Stimulated activated CD8-positive, alpha-beta memory T cell treated with anti-CD3 and anti-CD28 coated beads, Interleukin-4, amount 100 ng/mL, for 24 hours (primary cell): ENCODE measurements around the gene GPATCH2.
"Not testable (repeated sequence)": the region's sequence is repeated elsewhere in the genome, so short reads cannot be mapped to it uniquely, and the experiment has no call there.

ENCODE experiments used
- DNase-seq: peaks from one replicate; pipeline ENCODE4 v3.0.0-alpha.2; 2020; ENCODE audit warnings: low read depth

Gene GPATCH2

GRCh38 chr1:217443845-217444244, 187.0 kb downstream of the GPATCH2 start:
- no peak for DNase-seq

GRCh38 chr1:217437376-217437775, 193.5 kb downstream of the GPATCH2 start:
- DNase-seq, result no peak

GRCh38 chr1:217435204-217435603, 195.7 kb downstream of the GPATCH2 start:
- no peak for DNase-seq

- no peak for DNase-seq
These were observed 197.2 kb downstream of the GPATCH2 start for GRCh38 chr1:217433664-217434063.

- no peak for DNase-seq
These were observed 198.6 kb downstream of the GPATCH2 start for GRCh38 chr1:217432339-217432738.

GRCh38 chr1:217431395-217431794, 199.5 kb downstream of the GPATCH2 start:
- DNase-seq, result no peak

- DNase-seq, result no peak
These were observed 205.5 kb downstream of the GPATCH2 start for GRCh38 chr1:217425422-217425821.

GRCh38 chr1:217419194-217419551, 211.7 kb downstream of the GPATCH2 start:
- no peak for DNase-seq

- DNase-seq, result no peak
These were observed 212.4 kb downstream of the GPATCH2 start for GRCh38 chr1:217418269-217419193.

- DNase-seq, result no peak
These were observed 213.5 kb downstream of the GPATCH2 start for GRCh38 chr1:217417363-217417762.

GRCh38 chr1:217407534-217408001, 223.3 kb downstream of the GPATCH2 start:
- DNase-seq, result no peak

- DNase-seq, result no peak
These were observed 227.7 kb downstream of the GPATCH2 start for GRCh38 chr1:217403026-217403720.

GRCh38 chr1:217402301-217402700, 228.6 kb downstream of the GPATCH2 start:
- no peak for DNase-seq

- DNase-seq, result no peak
These were observed 237.0 kb downstream of the GPATCH2 start for GRCh38 chr1:217393896-217394295.

GRCh38 chr1:217392441-217392840, 238.4 kb downstream of the GPATCH2 start:
- no peak for DNase-seq

- no peak for DNase-seq
These were observed 241.0 kb downstream of the GPATCH2 start for GRCh38 chr1:217389895-217390294.

GRCh38 chr1:217388522-217389065, 242.3 kb downstream of the GPATCH2 start:
- no peak for DNase-seq

- DNase-seq, result not testable (repeated sequence)
These were observed 249.1 kb downstream of the GPATCH2 start for GRCh38 chr1:217381773-217382172.

GRCh38 chr1:217379804-217380203, 251.1 kb downstream of the GPATCH2 start:
- not testable (repeated sequence) for DNase-seq

- DNase-seq, result no peak
These were observed 251.6 kb downstream of the GPATCH2 start for GRCh38 chr1:217379336-217379735.
